HepG2 (cell line): ENCODE data around the gene MAN2C1. TPM values are rescaled to one million over a fixed set of nuclear protein-coding genes. Genes with fewer than 3 reads are reported as not detected.
A peak's percentile ranks its signal among the peaks of the same experiment; 100 is the strongest.

Experiments used
- ARNT2 ChIP-seq: sonication (generic); formaldehyde crosslinking; IDR thresholded peaks from 2 replicates; pipeline ENCODE4 v1.8.0; 2022; ENCODE audit warnings: mild to moderate bottlenecking, low read depth, missing genetic modification reagents, moderate library complexity
- BATF2 ChIP-seq: sonication (generic); formaldehyde crosslinking; IDR thresholded peaks from 2 replicates; pipeline ENCODE4 v1.8.0; 2022; ENCODE audit warnings: mild to moderate bottlenecking, missing genetic modification reagents, moderate library complexity
- FOXA1 ChIP-seq, 2 experiments: fragments of 450-650 bp in 1 of 2; sonication (generic) in 1 of 2; formaldehyde crosslinking in 1 of 2; IDR thresholded peaks; 2 replicates each; pipeline versions ENCODE4 v1.4.0 to v1.6.1; 2016 to 2020; ENCODE audit warnings: missing genetic modification reagents in 1 of 2
- HBP1 ChIP-seq: IDR thresholded peaks from 2 replicates; pipeline ENCODE4 v1.6.1; 2016; ENCODE audit warnings: low read depth, control low read depth
- HNF1A ChIP-seq, 2 experiments: sonication (generic) in 1 of 2; formaldehyde crosslinking in 1 of 2; IDR thresholded peaks; 2 replicates each; pipeline versions ENCODE4 v1.4.0 to v1.6.1; 2016 to 2020; ENCODE audit warnings: borderline replicate concordance in 1 of 2, low read depth in 1 of 2, mild to moderate bottlenecking in 1 of 2, missing genetic modification reagents in 1 of 2
- HNF4A ChIP-seq: sonication (generic); formaldehyde crosslinking; IDR thresholded peaks from 2 replicates; pipeline ENCODE4 v1.4.0; 2020; ENCODE audit warnings: missing genetic modification reagents
- HNF4G ChIP-seq, 2 experiments: sonication (generic) in 1 of 2; formaldehyde crosslinking in 1 of 2; IDR thresholded peaks; 2 replicates each; pipeline versions ENCODE4 v1.4.0 to v1.6.1; 2011 to 2020; ENCODE audit warnings: borderline replicate concordance in 2 of 2, low read depth in 2 of 2, mild to moderate bottlenecking in 2 of 2, low read length in 1 of 2, missing genetic modification reagents in 1 of 2, moderate library complexity in 1 of 2
- NFAT5 ChIP-seq: sonication (generic); formaldehyde crosslinking; IDR thresholded peaks from 2 replicates; pipeline ENCODE4 v1.4.0; 2020; ENCODE audit warnings: missing genetic modification reagents
- TAF15 ChIP-seq: fragments of 200-400 bp; formaldehyde crosslinking; IDR thresholded peaks from one replicate; pipeline ENCODE4 v1.6.1; 2018; ENCODE audit warnings: mild to moderate bottlenecking, low read depth, low read length; ENCODE audit not compliant: poor library complexity, severe bottlenecking
- ZFP36 ChIP-seq: fragments of 150-350 bp; IDR thresholded peaks from 2 replicates; pipeline ENCODE4 v1.6.1; 2018; ENCODE audit warnings: borderline replicate concordance, low read length, low read depth; ENCODE audit not compliant: partially characterized antibody
- ZFP82 ChIP-seq: sonication (generic); formaldehyde crosslinking; IDR thresholded peaks from 2 replicates; pipeline ENCODE4 v1.5.1; 2020; ENCODE audit warnings: mild to moderate bottlenecking, missing genetic modification reagents, borderline replicate concordance
- ZNF367 ChIP-seq: sonication (generic); formaldehyde crosslinking; IDR thresholded peaks from 2 replicates; pipeline ENCODE4 v1.4.0; 2020; ENCODE audit warnings: missing genetic modification reagents, borderline replicate concordance
- ZNF546 ChIP-seq: sonication (generic); formaldehyde crosslinking; conservative IDR thresholded peaks from 2 replicates; pipeline ENCODE4 v1.8.1; 2023; ENCODE audit warnings: mild to moderate bottlenecking, missing genetic modification reagents
- polyA plus RNA-seq, 8 experiments: library from polyadenylated mRNA; depleted of rRNA in 3 of 8; stranded (reverse) in 7 of 8; unstranded in 1 of 8; fragments of >200 nt; fragmentation: Illumina TruSeq in 4 of 8; extraction: Trizol in 4 of 8; gene quantifications; 2 replicates each; pipeline versions ENCODE4 v1.2.1 to v1.2.3, GENCODE V29; 2011 to 2016; ENCODE audit warnings: low read depth in 4 of 8, missing spikeins in 1 of 8, mixed read lengths in 1 of 8; ENCODE audit not compliant: insufficient read depth in 1 of 8
- total RNA-seq, 5 experiments: library from RNA; depleted of rRNA; stranded (reverse); fragments of >200 nt; fragmentation: Illumina TruSeq; extraction: Trizol; gene quantifications; 2 replicates each; pipeline ENCODE4 v1.2.3, GENCODE V29; 2016; ENCODE audit warnings: low read depth in 1 of 5

Gene MAN2C1
- total and polyA plus RNA-seq, 2 of the 13 experiments (the other 11 are each of a cell fraction or from before 2014, with no cell fraction given): 62.6 to 71.0 TPM

GRCh38 chr15:75368689-75369239 is 357 bp upstream of the MAN2C1 start (continued):
- TF ChIP-seq HNF4A: peak; percentile 91
- peak; percentile 82; the same call in 1 of the 2 replicates for TF ChIP-seq HNF4G (IDR thresholded peaks at IDR 0.05; ENCODE audit: borderline replicate concordance, low read depth, low read length)
- no peak; the same call in 1 of the 2 replicates for TF ChIP-seq HNF4G (CRISPR knock-in tag; IDR thresholded peaks at IDR 0.05; ENCODE audit: borderline replicate concordance, low read depth)
- peak; percentile 67 for TF ChIP-seq ZNF546 (CRISPR knock-in tag)
- peak; percentile 3 for TF ChIP-seq ZFP36
- no peak for TF ChIP-seq TAF15
- 0 out of 2 replicates have a peak, but pooled peaks have one; percentile 33 for TF ChIP-seq HBP1 (CRISPR knock-in tag)
- peak; percentile 44; the same call in 1 of the 2 replicates for TF ChIP-seq HNF1A (IDR thresholded peaks at IDR 0.05; ENCODE audit: low read depth)
- TF ChIP-seq HNF1A (CRISPR knock-in tag; IDR thresholded peaks at IDR 0.05; ENCODE audit: borderline replicate concordance): no peak
- TF ChIP-seq NFAT5: no peak
- TF ChIP-seq FOXA1 (IDR thresholded peaks at IDR 0.05): no peak
- peak; percentile 86 for TF ChIP-seq FOXA1 (CRISPR knock-in tag; IDR thresholded peaks at IDR 0.05)
- TF ChIP-seq ZNF367 (CRISPR knock-in tag): 0 out of 2 replicates have a peak, but pooled peaks have one; percentile 60
- TF ChIP-seq ARNT2 (CRISPR knock-in tag): peak; percentile 18; the same call in 1 of the 2 replicates
- no peak for TF ChIP-seq ZFP82 (CRISPR knock-in tag)
- TF ChIP-seq BATF2 (CRISPR knock-in tag): 0 out of 2 replicates have a peak, but pooled peaks have one; percentile 54
